Fibroblast of gingiva (primary cell): ENCODE measurements around the gene STRADA.

ENCODE experiments used
- DNase-seq: peaks from one replicate; pipeline ENCODE4 v3.0.0-alpha.2; 2011; ENCODE audit warnings: low read depth

Gene STRADA

GRCh38 chr17:63682441-63682840 lies 59.2 kb downstream of the STRADA start:
- no peak for DNase-seq

GRCh38 chr17:63681530-63681929 lies 60.1 kb downstream of the STRADA start:
- no peak for DNase-seq

- no peak for DNase-seq
These were observed 60.9 kb downstream of the STRADA start for GRCh38 chr17:63680700-63681099.

- no peak for DNase-seq
These were observed 62.4 kb downstream of the STRADA start for GRCh38 chr17:63679214-63679613.

- DNase-seq = no peak
These were observed 65.0 kb downstream of the STRADA start for GRCh38 chr17:63676584-63676983.

GRCh38 chr17:63675607-63676546 lies 65.7 kb downstream of the STRADA start:
- DNase-seq = peak; percentile 48

- DNase-seq = no peak
These were observed 66.4 kb downstream of the STRADA start for GRCh38 chr17:63675231-63675606.

GRCh38 chr17:63672856-63673255 lies 68.7 kb downstream of the STRADA start:
- no peak for DNase-seq

GRCh38 chr17:63665527-63666214 lies 75.9 kb downstream of the STRADA start:
- no peak for DNase-seq

GRCh38 chr17:63659850-63660249 lies 81.7 kb downstream of the STRADA start:
- DNase-seq = no peak

- no peak for DNase-seq
These were observed 83.2 kb downstream of the STRADA start for GRCh38 chr17:63658366-63658765.

- no peak for DNase-seq
These were observed 83.8 kb downstream of the STRADA start for GRCh38 chr17:63657786-63658185.

- DNase-seq = no peak
These were observed 88.5 kb downstream of the STRADA start for GRCh38 chr17:63653050-63653449.
